ENCODE data around the gene ACAN. TPM values are rescaled to one million over a fixed set of nuclear protein-coding genes. Genes with fewer than 3 reads are reported as not detected.

ACAN gene
- total RNA-seq, 1 experiment from 2014 or later = 0.50 TPM

- Histone ChIP-seq H4K91ac (ENCODE audit: insufficient read length, low read depth, low read length) (no peak overlapping the region), H3K14ac (ENCODE audit: insufficient read depth, low read length) (no peak overlapping the region), H3K79me1 (ENCODE audit: insufficient read depth, low read depth, low read length, poor library complexity, severe bottlenecking) (peaks cover 8% of the 10 kb centered on the region), H3K18ac (ENCODE audit: insufficient read length, low read depth, low read length) (no peak overlapping the region), H3K4ac (ENCODE audit: low read depth, low read length) (no peak overlapping the region), H2BK120ac (ENCODE audit: low read depth, low read length, poor library complexity, severe bottlenecking) (no peak overlapping the region), H3K27me3 (ENCODE audit: insufficient read depth, low read length) (no peaks in the 10 kb centered on the region), H3K56ac (ENCODE audit: insufficient read length, low read depth, low read length) (no peak overlapping the region), H3K27ac (ENCODE audit: insufficient read length, low read depth, low read length) (no peak overlapping the region), H3K23me2 (ENCODE audit: insufficient read length, low read depth, low read length, poor library complexity, severe bottlenecking) (peaks cover 9% of the 10 kb centered on the region), H2BK12ac (ENCODE audit: insufficient read length, low read depth, low read length) (no peak overlapping the region), H2BK15ac (ENCODE audit: low read depth, low read length) (no peak overlapping the region), H3K9ac (ENCODE audit: extremely low read depth, insufficient read length, low read length) (no peak overlapping the region), H3K9me3 (ENCODE audit: control insufficient read depth, low read depth, low read length) (no peaks in the 10 kb centered on the region), H3T11ph (ENCODE audit: low read length) (no peak overlapping the region), H3K79me2 (ENCODE audit: insufficient read depth, low read length) (peaks cover 14% of the 10 kb centered on the region; the same call in 1 of the 2 replicates), H4K5ac (ENCODE audit: insufficient read length, low read depth, low read length) (no peak overlapping the region), H4K8ac (replicated peaks; ENCODE audit: insufficient read length, low read depth, low read length) (no peak overlapping the region), H4K20me1 (ENCODE audit: control insufficient read depth, insufficient read depth, insufficient read length) (no peaks in the 10 kb centered on the region), H2BK20ac (ENCODE audit: low read depth, low read length, poor library complexity, severe bottlenecking) (no peak overlapping the region), H2BK5ac (ENCODE audit: insufficient read length, low read length) (no peak overlapping the region), H3K4me2 (ENCODE audit: insufficient read depth, insufficient read length, low read length) (no peak overlapping the region), H3K23ac (ENCODE audit: insufficient read length, low read depth, low read length) (no peak overlapping the region), H2AFZ (ENCODE audit: low read length) (no peak overlapping the region), H3K4me1 (ENCODE audit: insufficient read depth, low read length) (peaks cover 4% of the 10 kb centered on the region), H2AK5ac (ENCODE audit: insufficient read length, low read length) (no peak overlapping the region)
- WGBS (ENCODE audit: extremely low coverage, insufficient read length, low lambda C conversion rate) = no CpG with 5 or more reads among the region's 10 CpGs
- Mint-ChIP-seq H3K27me3 (ENCODE audit: low read depth) (no peaks in the 10 kb centered on the region; the same call in none of the 2 replicates), H3K27ac (no peak overlapping the region), H3K4me3 (no peak overlapping the region), H3K36me3 (ENCODE audit: insufficient read depth in 1 of 3, low read depth in 3 of 3) (peaks cover 13 to 21% (median 18%) of the 10 kb centered on the region in 3 experiments), H3K9me3 (peaks cover 0 to 2% of the 10 kb centered on the region in 2 experiments), H3K4me1 (peaks cover 26 to 30% of the 10 kb centered on the region in 2 experiments)
- no peak for DNase-seq
- TF ChIP-seq CTCF (conservative IDR thresholded peaks at IDR 0.05) = no peak
Measured at GRCh38 chr15:88915354-88915753, 112.1 kb downstream of the ACAN start.
